Activated CD4-positive, alpha-beta T cell treated with anti-CD3 and anti-CD28 coated beads for 48 hours (primary cell): ENCODE data around the gene ATP6V0E1.
"Not testable (repeated sequence)": the region's sequence is repeated elsewhere in the genome, so short reads cannot be mapped to it uniquely, and the experiment has no call there.

Source experiments
- DNase-seq: peaks from one replicate; pipeline ENCODE4 v3.0.0-alpha.2; 2020

The ATP6V0E1 gene

DNA sequence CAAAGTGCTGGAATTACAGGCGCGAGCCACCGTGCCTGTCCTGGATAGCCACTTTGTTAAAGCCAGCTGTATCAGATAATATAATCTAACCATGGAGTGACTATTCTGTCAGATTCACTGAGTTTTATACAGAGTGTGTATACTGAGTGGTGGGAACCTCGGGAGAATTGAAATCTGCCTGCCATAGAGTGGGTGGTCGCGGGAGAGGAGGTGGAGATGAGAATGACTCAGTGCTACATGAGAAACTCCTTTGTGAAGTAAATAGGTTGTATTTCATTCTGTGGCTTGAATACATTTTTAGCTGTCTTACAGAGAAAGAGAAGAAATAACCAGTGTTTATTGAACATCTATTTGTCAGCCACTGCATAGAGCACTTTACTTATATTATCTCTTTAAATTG lies 26.4 kb downstream of the ATP6V0E1 start:
- peak; percentile 45 for DNase-seq

DNA sequence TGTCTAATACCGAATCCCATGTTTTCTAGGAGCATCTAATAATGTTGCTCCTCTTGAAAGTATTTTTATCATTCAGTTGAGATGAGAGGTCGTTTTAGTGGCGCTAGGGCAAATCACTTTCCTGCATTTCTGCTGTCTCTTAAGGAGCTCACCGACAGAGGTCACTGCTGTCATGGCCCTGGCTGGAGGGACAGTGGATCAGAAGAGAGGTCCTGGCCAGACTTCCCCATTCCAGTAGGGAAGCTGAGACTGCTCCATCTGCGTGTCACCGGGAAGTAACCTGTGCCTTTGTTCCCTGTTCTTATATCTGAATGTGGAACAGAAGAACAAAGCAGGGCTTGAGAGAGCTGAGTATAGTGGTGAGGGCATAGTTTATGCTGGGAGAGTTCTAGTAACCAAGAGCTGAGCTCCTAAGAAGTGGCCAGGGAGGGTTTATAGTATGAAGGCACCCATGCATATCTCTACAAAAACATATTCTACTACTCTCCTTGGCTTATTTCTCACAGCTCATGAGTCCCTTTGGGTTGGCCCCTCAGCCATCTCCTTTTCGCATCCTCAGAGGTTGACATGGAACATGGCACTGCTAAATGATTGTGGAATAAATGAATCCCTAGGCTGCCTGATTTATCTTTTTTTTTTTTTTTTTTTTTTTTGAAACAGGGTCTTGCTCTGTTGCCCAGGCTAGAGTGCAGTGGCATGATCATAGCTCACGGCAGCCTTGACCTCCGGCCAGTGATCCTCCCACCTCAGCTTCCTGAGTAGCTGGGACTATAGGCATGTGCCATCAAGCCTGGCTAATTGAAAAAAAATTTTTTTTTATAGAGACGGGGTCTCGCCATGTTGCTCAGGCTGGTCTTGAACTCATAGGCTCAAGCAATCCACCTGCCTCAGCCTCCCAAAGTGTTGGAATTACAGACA lies 27.2 kb downstream of the ATP6V0E1 start:
- no peak for DNase-seq

DNA sequence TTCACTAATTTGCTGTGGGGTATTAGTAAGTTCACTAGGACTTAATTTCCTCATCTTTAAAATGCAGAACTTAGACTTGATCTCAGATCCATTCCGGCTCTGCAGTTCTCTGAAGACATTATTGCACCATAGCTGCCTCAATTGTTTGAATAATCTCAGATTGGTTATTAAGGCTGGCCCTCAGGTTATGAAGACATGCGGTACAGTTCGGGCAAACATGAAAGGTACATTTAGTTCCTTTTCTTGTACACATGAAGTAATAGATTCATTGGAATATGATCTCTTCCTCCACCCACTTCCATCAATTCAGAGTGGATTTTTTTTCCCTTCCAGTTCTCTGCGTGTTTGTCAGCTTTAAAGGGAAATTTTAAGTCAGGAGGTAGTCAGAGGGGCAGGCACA lies 28.0 kb downstream of the ATP6V0E1 start:
- no peak for DNase-seq

DNA sequence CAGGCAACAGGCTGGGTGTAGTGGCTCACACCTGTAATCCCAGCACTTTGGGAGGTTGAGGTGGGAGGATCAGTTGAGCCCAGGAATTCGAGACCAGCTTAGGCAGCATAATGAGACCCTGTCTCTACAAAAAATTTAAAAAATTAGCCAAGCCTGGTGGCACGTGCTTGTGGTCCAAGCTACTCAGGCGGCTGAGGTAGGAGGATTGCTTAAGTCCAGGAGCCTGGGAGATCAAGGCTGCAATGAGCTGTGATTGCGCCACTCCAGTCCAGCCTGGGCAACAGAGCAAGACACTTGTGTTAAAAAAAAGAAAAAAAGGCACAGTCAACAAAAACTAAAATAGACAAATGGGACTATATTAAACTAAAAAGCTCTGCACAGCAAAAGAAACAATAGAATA lies 29.3 kb downstream of the ATP6V0E1 start:
- DNase-seq = no peak

DNA sequence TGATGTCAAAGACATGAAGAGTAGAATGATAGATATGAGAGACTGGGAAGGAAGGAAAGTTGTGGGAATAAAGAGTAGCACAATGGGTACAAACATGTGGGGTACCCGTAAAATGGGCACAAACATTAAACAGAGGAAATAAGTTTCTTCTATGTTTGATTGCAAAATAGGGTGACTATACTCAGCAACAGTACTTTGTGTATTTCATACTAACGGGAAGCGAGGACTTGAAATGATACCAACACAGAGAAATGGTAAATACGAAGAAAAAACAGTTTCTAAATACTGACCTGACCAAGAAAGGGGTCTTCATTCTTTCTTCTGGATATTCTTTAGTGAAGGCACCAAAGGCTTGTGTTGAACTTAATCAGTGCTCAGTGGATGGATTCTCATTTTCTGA lies 31.1 kb downstream of the ATP6V0E1 start:
- DNase-seq = no peak

DNA sequence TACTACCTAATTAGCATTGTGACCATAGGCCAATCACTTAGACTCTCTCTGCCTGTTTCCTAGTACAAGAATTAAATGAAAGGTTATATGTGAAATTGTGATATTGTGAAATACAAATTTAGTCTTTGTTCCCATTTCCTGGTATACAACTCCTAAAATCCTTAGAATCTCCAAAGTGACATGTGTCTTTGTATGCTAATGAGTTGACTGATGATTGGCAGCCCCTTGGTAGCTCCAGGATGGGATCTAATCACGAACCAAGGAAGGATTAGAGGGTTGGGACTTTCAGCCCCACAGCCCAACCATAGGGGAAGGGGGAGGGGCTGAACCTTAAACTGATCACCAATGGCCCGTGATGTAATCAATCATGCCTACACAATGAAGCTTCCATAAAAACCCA lies 31.6 kb downstream of the ATP6V0E1 start:
- no peak for DNase-seq

DNA sequence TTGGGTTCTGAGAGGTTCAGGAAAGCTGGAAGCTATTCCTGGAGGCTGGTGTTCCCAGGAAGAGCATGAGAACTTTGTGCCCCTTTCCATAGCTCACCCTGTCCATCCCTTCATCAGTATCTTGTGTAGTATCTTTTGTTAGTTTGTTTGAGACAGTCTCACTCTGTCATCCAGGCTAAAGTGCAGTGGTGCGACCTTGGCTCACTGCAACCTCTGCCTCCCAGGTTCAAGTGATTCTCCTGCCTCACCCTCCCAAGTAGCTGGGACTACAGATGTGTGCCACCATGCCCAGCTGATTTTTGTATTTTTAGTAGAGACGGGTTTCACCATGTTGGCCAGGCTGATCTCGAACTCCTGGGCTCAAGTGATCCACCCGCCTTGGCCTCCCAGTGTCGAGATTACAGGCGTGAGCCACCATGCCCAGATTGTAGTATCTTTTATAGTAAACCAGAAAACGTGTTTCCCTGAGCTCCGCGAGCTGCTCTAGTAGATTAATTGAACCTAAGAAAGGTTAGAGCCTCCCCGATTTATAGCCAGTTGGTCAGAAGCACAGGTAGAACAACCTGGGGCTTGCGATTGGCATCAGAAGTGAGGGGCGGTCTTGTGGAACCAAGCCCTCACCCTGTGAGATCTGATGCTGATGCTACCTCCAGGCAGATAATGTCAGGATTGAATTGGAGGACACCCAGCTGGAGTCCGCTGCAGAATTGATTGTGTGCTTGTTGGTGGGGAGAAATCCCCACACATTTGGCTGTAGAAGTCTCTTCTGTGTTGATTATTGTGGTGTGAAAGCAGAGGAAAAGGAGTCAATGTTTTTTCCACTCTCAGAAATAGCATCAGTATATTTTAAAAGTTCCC lies 32.3 kb downstream of the ATP6V0E1 start:
- DNase-seq = no peak

DNA sequence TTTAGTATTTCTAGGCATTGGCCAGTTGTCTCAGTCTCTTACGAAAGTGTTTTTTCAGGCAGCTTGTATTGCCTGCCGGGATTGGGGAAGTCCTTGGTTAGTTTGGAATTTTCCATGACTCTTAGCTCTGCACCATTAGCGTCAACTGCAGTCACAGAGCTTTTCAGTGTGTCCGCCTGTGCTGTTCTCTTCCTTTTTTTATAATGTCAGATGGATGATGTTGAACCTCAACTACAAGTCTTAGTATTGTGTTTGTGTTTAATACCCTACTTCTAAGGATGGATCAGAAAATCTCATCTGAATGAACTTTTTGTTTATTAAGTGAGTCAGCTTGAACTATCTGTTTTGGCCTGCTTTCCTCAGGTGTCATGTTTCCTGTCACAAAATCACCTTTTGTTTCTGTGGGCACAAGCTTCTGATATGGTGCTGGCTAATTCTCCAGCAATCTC lies 33.1 kb downstream of the ATP6V0E1 start:
- no peak for DNase-seq

DNA sequence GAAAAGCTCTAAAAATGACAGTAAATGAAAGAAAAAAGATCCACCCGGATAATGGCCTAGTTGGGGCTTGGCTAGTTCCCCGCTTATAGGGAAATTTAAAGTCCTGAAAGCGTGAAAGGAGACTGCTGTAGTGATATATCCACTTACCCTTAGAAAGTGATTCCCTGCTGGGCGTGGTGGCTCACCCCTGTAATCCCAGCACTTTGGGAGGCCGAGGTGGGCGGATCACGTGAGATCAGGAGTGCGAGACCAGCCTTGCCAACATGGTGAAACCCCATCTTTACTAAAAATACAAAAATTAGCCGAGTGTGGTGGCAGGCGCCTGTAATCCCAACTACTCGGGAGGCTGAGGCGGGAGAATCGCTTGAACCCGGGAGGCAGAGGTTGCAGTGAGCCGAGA lies 33.5 kb downstream of the ATP6V0E1 start:
- DNase-seq = not testable (repeated sequence)

DNA sequence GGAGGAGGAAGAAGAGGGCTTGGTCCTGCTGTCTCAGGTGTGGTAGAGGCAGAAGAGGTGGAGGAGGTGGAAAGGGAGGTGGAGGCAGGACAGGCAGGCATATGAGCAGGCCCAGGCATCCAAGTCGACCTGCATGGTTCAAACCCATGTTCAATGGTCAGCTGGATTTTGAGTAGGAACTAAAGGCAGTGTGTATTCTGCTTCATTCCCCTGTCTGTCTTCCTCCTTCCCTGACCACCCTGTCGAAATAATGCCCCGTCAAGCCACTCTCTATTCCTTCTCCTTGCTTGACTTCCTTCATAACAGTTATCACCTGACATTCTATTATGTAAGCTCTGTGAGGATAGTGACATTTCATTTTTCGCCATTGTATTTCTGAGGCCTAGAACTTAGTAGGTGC lies 34.8 kb downstream of the ATP6V0E1 start:
- DNase-seq = no peak

DNA sequence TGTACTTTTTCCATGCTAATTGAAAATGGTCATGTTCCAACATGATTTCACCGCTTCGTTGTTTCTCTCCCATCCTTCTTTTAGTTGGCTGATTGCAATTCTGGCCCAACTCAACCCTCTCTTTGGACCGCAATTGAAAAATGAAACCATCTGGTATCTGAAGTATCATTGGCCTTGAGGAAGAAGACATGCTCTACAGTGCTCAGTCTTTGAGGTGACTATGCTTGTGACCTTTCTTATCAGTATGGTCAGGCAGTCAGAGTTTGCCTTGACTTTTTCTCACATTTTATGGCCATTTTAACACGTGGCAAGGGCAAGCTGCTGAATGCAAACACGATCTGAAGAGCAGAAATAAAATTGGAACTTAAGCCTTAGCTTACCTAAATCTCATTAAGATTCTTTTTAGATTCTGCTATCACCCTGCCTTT lies 36.6 kb downstream of the ATP6V0E1 start:
- DNase-seq = no peak

DNA sequence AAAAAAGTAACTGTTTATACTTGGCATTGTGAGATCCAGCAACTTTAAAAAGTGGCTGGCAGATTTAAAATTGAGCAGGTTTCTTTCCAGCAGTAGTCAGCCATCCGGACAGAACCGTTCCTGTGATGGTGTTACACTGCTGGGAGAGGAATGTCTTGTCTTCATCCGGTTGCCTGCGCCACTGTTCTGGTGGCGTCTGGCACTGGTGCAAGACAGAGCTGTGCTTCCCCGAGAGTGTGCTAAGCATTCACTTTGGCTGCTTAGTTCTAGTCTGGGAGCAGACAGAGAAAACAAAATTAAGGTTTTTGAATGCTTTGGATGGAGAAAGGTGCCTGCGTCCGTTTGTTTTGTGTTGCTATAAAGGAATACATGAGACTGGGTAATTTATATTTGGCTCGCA lies 37.1 kb downstream of the ATP6V0E1 start:
- DNase-seq = no peak

DNA sequence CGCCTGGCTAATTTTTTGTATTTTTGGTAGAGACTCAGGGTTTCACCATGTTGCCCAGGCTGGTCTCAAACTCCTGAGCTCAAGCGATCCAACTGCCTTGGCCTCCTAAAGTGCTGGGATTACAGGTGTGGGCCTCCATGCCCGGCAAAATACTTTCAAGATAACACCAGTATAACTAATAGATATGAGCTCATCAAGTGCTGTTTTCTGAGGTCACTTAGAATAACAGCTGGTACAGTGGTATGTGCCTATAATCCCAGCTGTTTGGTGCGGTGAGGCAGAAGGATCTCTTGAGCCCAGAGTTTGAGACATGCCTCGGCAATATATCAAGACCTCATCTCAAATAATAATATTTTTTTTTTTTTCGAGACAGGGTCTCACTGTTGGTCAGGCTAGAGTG lies 42.1 kb downstream of the ATP6V0E1 start:
- no peak for DNase-seq

DNA sequence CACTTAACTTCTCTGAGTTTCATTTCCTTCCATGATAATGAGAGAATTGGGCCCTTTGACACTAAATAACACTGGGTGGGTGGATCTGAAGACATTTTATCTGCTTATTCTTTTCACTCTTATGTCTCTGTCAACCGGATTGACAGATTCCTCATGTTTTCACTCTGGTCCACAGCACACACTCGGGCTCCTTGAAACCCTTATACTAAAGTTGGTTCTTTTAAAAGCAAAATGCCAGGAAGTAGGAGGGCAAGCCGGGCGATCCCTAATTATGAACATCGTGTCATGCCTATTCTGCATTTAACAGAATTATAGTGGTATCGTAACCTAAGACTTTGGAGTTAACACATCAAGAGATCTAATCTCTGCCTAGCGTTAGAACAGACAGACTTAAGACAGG lies 44.3 kb downstream of the ATP6V0E1 start:
- DNase-seq = no peak

DNA sequence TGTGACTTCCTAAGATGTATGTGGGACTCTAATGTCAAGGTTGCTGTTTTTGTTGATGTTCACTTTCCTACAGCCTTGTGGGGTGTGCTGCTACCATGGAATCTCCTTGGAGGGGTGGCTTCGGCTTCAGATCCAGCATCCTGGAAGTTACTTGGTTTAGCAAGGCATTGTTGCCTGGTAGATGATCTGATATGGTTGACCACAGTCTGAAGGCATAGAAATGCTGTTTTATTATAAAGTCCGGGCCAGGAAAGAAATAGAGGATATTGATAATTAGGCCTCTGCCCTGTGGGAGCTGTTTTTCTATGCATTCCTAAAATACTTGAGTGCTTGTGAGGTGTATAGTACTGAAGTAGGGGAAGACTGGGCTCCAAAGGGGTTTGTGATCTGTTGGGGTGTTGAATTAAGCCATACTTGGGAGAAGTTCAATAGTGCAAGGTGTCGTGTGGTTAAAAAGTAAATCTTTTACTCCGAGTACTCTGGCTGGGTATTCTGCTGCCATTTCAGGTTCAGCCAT lies 45.3 kb downstream of the ATP6V0E1 start:
- DNase-seq = no peak

DNA sequence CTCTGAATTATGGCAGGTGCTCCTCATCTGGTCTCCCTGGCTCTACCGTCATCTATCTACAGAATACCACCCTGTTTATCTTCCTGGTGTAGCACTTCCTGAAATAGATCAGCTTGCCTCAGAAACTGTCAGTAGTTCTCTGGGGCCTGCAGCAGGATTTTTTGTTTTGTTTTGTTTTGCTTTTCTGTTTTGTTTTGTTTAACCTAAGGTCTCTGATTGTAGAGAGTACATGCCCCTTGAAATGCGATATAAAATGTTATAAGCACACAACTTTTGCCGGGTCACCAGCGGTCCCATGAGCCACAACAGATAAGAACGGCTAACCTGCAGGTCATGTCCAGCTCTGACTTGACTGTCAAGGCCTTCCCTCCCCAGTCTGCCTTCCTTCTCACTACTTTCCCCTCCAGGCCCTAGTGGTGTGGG lies 45.9 kb downstream of the ATP6V0E1 start:
- no peak for DNase-seq

DNA sequence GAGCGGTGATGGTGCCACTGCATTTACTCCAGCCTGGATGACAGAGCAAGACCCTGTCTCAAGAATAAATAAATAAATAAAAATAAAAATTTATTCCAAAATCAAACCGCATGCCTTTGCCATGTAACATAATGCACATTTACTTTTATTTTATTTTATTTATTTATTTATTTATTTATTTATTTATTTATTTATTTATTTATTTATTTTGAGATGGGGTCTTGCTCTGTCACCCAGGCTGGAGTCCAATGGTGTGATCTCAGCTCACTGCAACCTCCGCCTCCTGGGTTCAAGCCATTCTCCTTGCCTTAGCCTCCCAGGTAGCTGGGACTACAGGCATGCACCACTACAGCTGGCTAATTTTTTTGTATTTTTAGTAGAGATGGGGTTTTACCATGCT lies 48.5 kb downstream of the ATP6V0E1 start:
- not testable (repeated sequence) for DNase-seq

DNA sequence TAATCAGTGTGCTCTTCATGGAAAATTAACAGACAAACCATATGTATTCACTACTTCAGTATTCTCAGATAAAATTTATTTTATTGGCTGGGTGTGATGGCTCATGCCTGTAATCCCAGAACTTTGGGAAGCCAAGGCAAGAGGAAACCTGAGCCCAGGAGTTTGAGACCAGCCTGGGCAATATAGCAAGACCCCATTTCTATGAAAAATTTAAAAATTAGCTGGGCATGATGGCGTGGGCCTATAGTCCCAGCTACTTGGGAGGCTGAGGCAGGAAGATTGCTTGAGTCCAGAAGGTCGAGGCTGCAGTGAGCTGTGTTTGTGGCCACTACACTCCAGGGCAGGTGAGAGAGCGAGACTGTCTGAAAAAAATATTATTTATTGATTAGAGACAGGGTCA lies 49.2 kb downstream of the ATP6V0E1 start:
- DNase-seq = no peak

DNA sequence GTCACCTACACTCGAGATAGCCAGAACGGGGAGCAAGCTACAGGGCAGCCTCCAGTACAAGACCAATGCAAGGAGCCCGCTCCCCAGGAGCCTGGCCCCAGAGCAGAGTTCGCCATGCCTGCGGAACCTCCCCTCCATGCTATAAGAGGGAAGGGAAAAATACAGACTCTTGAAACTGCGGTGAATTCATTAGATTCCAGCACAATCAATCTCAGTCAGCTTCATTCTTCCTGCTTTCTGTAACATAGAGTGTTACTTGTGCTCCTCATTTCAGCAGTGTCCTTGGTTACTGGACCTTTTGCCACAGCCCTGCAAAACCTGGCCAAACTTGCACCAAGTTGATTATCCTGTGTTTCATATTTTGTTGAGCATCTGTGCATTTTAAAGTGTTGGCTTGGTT lies 50.4 kb downstream of the ATP6V0E1 start:
- no peak for DNase-seq

DNA sequence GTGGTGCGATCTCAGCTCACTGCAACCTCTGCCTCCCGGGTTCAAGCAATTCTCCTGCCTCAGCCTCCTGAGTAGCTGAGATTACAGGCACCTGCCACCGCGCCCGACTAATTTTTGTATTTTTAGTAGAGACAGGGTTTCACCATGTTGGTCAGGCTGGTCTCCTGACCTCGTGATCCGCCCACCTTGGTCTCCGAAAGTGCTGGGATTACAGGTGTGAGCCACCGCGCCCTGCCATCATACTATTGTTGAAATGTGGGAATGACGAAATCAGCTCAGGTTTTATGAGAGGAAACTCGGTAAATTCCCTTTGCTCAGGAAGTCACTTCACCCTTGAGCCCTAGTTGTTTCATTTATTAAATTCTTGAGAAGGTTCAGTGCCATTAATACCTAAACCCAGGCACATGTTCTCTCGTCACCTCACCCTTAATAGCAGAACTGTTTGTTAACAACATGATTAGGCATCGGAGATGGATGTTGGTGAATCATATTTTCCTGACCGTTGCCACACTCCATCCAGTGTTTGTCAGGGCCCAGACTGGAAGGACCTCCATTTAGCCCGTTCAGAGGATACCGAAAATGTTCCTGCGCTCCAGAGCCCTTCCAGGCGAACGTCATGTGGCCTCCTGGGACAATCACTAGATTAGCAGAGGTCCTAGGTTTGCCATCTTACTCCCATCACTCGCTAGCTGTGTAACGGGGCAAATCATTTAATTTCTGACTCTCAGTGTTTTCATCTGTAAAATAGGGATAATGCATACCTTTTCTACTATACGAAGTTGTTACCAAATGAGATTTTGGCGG lies 52.5 kb downstream of the ATP6V0E1 start:
- peak; percentile 66 for DNase-seq

DNA sequence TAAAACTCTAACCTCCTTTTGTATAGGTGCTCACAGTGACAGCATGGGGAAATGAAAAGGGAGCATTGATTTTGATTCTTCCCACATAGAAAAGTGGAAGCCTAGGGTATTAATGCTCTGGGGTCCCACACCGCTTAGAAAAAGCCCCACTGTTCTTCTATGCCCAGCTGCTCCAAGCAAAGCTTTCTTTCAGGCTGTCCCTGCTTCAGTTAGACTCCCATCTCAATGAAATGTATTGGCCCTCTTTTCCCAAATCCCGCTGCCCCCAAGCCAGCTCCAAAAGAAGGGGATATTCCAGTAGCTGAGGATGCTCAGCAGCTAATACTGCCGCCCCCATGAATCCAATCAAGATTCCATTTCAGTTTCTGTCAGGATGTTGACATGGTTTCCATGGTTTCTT lies 55.6 kb downstream of the ATP6V0E1 start:
- no peak for DNase-seq

DNA sequence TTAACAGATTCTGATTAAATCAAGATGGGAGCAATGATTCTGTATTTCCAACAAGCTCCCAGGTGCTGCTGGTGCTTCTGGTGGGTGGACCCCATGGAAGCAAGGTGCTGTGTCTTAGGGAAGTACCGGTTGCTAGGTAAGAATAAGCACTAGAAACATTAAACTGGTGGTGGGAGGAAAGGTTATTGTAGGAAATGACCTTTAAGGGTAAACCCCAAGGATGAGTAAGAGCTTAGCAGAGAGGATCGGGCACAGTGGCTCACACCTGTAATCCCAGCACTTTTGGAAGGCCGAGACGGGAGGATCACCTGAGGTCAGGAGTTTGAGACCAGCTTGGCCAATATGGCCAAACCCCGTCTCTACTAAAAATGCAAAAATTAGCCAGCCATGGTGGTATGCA lies 56.4 kb downstream of the ATP6V0E1 start:
- no peak for DNase-seq
